ENCODE measurements around the gene KLHL21.

DNA sequence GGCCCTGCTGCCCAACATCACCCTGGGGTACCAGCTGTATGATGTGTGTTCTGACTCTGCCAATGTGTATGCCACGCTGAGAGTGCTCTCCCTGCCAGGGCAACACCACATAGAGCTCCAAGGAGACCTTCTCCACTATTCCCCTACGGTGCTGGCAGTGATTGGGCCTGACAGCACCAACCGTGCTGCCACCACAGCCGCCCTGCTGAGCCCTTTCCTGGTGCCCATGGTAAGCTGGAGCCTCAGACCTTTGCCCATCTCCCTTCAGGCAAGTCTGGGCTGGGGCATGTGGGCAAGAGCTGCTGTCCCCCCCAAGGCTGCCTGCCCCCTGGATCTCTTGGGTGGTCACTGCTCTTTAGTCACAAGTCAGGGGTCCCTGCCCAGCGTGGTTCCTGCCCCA, 31.7 kb downstream of the KLHL21 start:
- TF ChIP-seq SP1 (IDR thresholded peaks at IDR 0.05; ENCODE audit: low read depth): no peak
- TF ChIP-seq EZH2 (IDR thresholded peaks at IDR 0.05): no peak
- TF ChIP-seq, protein P1, sequence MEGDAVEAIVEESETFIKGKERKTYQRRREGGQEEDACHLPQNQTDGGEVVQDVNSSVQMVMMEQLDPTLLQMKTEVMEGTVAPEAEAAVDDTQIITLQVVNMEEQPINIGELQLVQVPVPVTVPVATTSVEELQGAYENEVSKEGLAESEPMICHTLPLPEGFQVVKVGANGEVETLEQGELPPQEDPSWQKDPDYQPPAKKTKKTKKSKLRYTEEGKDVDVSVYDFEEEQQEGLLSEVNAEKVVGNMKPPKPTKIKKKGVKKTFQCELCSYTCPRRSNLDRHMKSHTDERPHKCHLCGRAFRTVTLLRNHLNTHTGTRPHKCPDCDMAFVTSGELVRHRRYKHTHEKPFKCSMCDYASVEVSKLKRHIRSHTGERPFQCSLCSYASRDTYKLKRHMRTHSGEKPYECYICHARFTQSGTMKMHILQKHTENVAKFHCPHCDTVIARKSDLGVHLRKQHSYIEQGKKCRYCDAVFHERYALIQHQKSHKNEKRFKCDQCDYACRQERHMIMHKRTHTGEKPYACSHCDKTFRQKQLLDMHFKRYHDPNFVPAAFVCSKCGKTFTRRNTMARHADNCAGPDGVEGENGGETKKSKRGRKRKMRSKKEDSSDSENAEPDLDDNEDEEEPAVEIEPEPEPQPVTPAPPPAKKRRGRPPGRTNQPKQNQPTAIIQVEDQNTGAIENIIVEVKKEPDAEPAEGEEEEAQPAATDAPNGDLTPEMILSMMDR (IDR thresholded peaks at IDR 0.05 in 2 of 3, conservative IDR thresholded peaks at IDR 0.05 in 1 of 3; ENCODE audit: borderline replicate concordance in 1 of 3, insufficient read depth in 1 of 3, low read depth in 2 of 3, low read length in 2 of 3): no peak
- no peak for TF ChIP-seq POLR2A (IDR thresholded peaks at IDR 0.05; ENCODE audit: borderline replicate concordance, extremely low read depth, insufficient read depth, insufficient read length)
- TF ChIP-seq FOSL1 (IDR thresholded peaks at IDR 0.05; ENCODE audit: low read depth): no peak
- TF ChIP-seq POLR2AphosphoS5 (IDR thresholded peaks at IDR 0.05; ENCODE audit: low read depth, low read length): no peak
- no peak for TF ChIP-seq CEBPB (IDR thresholded peaks at IDR 0.05; ENCODE audit: low read depth)
- TF ChIP-seq RAD21 (IDR thresholded peaks at IDR 0.05; ENCODE audit: low read depth): no peak
- no peak for TF ChIP-seq EZH2phosphoT487 (IDR thresholded peaks at IDR 0.05; ENCODE audit: borderline replicate concordance)
- TF ChIP-seq, protein P2, sequence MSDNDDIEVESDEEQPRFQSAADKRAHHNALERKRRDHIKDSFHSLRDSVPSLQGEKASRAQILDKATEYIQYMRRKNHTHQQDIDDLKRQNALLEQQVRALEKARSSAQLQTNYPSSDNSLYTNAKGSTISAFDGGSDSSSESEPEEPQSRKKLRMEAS (IDR thresholded peaks at IDR 0.05): no peak
- TF ChIP-seq ZFX (IDR thresholded peaks at IDR 0.05): no peak
